NK-92 treated with Interleukin-12 subunit alpha and Interleukin-12 subunit beta, amount 100 ng/mL, for 24 hours (cell line): ENCODE data around the gene SIRT5.

Experiments used
- DNase-seq: peaks from one replicate; lab custom pipeline; 2025; lab: John Stamatoyannopoulos, UW

Gene SIRT5

GRCh38 chr6:13635948-13636658 lies 61.7 kb downstream of the SIRT5 start:
- DNase-seq, result no peak

- no peak for DNase-seq
Measured at GRCh38 chr6:13638014-13638413, 63.6 kb downstream of the SIRT5 start.

GRCh38 chr6:13638626-13639025 lies 64.2 kb downstream of the SIRT5 start:
- DNase-seq, result no peak

- DNase-seq, result no peak
Measured at GRCh38 chr6:13641315-13641714, 66.9 kb downstream of the SIRT5 start.

GRCh38 chr6:13643125-13643524 lies 68.7 kb downstream of the SIRT5 start:
- no peak for DNase-seq

GRCh38 chr6:13648850-13649249 lies 74.4 kb downstream of the SIRT5 start:
- no peak for DNase-seq

GRCh38 chr6:13649393-13649792 lies 75.0 kb downstream of the SIRT5 start:
- no peak for DNase-seq

- no peak for DNase-seq
Measured at GRCh38 chr6:13653296-13653695, 78.9 kb downstream of the SIRT5 start.

GRCh38 chr6:13654496-13654895 lies 80.1 kb downstream of the SIRT5 start:
- no peak for DNase-seq

- DNase-seq, result no peak
Measured at GRCh38 chr6:13655700-13656099, 81.3 kb downstream of the SIRT5 start.

- DNase-seq, result no peak
Measured at GRCh38 chr6:13660273-13660672, 85.9 kb downstream of the SIRT5 start.

GRCh38 chr6:13660893-13661292 lies 86.5 kb downstream of the SIRT5 start:
- DNase-seq, result no peak

- no peak for DNase-seq
Measured at GRCh38 chr6:13661647-13662046, 87.2 kb downstream of the SIRT5 start.

- no peak for DNase-seq
Measured at GRCh38 chr6:13662651-13663334, 88.4 kb downstream of the SIRT5 start.

- no peak for DNase-seq
Measured at GRCh38 chr6:13663986-13664385, 89.6 kb downstream of the SIRT5 start.
